Mucosa of rectum (tissue), 2 donors: ENCODE results near the gene MRPS22.
"Not testable (repeated sequence)": the region's sequence is repeated elsewhere in the genome, so short reads cannot be mapped to it uniquely, and the experiment has no call there.

ENCODE experiments used
- H3K27ac ChIP-seq, 2 donors: one replicate each; pipeline ENCODE4 v1.7.0; 2013; ENCODE audit warnings: inconsistent platforms in 2 of 2, low read depth in 2 of 2, low read length in 2 of 2
- H3K27me3 ChIP-seq, 2 donors: one replicate each; pipeline ENCODE4 v1.7.0; 2013; ENCODE audit warnings: low read length in 2 of 2; ENCODE audit not compliant: control insufficient read depth in 2 of 2, insufficient read depth in 2 of 2
- H3K36me3 ChIP-seq, 2 donors: one replicate each; pipeline ENCODE4 v1.7.0; 2013; ENCODE audit warnings: low read length in 2 of 2; ENCODE audit not compliant: control insufficient read depth in 2 of 2, insufficient read depth in 2 of 2
- H3K4me1 ChIP-seq, 2 donors: one replicate each; pipeline ENCODE4 v1.7.0; 2013; ENCODE audit warnings: low read length in 2 of 2, mild to moderate bottlenecking in 1 of 2; ENCODE audit not compliant: control insufficient read depth in 2 of 2, insufficient read depth in 2 of 2
- H3K4me3 ChIP-seq, 2 donors: one replicate each; pipeline ENCODE4 v1.7.0; 2013; ENCODE audit warnings: low read length in 2 of 2
- H3K9ac ChIP-seq, 2 donors: one replicate each; pipeline ENCODE4 v1.7.0; 2013; ENCODE audit warnings: low read length in 2 of 2, low read depth in 1 of 2, mild to moderate bottlenecking in 1 of 2
- H3K9me3 ChIP-seq, 2 donors: one replicate each; pipeline ENCODE4 v1.7.0; 2013; ENCODE audit warnings: low read length in 2 of 2; ENCODE audit not compliant: control insufficient read depth in 2 of 2
- donor health status: healthy.
- donor health status: Normal muscosa, but diverticular disease.

MRPS22 gene

DNA sequence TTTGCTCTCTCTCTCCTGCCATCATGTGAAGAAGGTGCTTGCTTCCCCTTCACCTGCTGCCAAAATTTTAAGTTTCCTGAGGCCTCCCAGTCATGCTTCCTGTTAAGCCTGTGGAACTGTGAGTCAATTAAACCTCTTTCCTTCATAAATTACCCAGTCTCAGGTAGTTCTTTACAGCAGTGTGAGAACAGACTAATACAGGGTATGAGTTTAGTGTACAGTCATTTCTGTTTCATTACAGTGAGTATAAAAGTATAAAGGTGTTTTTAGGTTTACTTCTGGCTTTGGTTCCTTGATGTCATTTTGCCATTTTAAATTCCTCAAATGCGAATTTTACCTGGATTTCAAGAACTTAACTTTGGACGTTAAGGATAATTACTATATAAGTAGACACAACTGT lies 38.5 kb downstream of the MRPS22 start:
- H3K36me3 ChIP-seq = peaks cover 40 to 48% of the 10 kb centered on the region in 2 donors
- H3K27me3 ChIP-seq, H3K4me1 ChIP-seq: not testable (repeated sequence)

DNA sequence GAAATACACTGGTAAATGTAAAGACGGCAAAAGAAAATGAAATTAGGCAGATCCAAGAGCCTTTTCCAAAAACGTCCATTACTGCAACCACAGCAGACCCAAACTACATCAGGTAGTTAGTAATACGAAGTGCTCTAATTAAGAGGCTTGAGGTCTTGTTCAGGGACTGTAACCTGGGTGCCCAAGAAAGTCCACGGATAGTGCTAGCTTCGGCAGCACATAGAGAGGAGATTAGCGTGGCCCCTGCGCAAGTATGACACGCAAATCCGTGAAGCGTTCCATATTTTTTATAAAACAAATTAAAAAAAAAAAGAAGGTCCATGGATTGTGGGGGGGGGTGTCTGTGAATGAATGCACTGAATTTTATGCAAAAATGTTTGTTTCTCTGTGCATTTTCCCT lies 44.3 kb downstream of the MRPS22 start:
- Histone ChIP-seq H3K36me3 (peaks cover 2 to 3% of the 10 kb centered on the region in 2 donors), H3K4me3 (peak overlapping the region in 1 of 2 donors; percentile 94), H3K9ac (peak overlapping the region in 1 of 2 donors; percentile 94), H3K27me3 (no peaks in the 10 kb centered on the region), H3K9me3 (no peaks in the 10 kb centered on the region), H3K27ac (no peak overlapping the region), H3K4me1 (peaks cover 6 to 11% of the 10 kb centered on the region in 2 donors)

More for the DNA sequence above, 38.5 kb downstream of the MRPS22 start:
- H3K27ac ChIP-seq, H3K9me3 ChIP-seq, H3K4me3 ChIP-seq, H3K9ac ChIP-seq: not testable (repeated sequence)

DNA sequence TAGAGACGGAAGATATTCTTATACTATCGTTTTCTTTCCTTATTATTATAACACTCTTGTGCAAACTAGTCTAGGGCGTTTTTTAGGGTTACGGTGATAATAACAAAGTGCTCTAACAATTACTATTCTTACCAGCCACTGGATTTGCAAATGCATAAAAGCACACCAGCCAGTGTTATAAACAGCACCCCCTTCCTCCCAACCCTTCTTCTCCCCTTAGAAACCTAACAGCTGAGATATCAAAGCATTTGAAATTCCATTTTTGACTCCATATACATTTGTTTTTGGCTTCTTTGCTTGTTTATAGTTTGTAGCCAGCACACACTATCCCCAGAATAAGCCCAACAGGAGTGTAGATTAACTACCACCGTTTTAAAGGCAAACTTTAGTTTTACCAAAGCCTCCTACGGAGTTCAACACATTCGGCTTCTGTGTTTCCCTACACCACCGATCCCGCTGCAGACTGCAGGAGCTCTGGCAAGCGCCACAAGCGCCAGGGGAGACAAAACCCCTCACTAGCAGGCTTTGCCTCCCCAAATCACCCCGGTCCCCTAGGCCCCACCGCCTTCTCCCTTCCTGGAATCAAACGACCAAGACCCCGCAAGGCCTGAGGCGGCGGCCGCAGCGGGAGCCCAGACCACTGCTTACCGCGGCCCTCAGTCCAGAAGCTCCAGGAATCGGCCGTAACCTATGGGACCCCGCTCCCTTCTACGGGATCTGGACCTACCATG lies 45.2 kb downstream of the MRPS22 start:
- H3K9ac ChIP-seq = peak overlapping the region; percentile 94 to 98
- peak overlapping the region; percentile 88 to 94 for H3K4me3 ChIP-seq
- H3K9me3 ChIP-seq = no peaks in the 10 kb centered on the region
- peaks cover 0 to 2% of the 10 kb centered on the region in 2 donors for H3K36me3 ChIP-seq
- H3K27ac ChIP-seq = peak overlapping the region; percentile 97
- H3K4me1 ChIP-seq = peaks cover 6 to 11% of the 10 kb centered on the region in 2 donors
- no peaks in the 10 kb centered on the region for H3K27me3 ChIP-seq

- no peaks in the 10 kb centered on the region for H3K9me3 ChIP-seq
- H3K4me1 ChIP-seq = peaks cover 6 to 11% of the 10 kb centered on the region in 2 donors
- H3K36me3 ChIP-seq = no peaks in the 10 kb centered on the region
- H3K9ac ChIP-seq = peak within 1 kb of the TSS; percentile 94 to 98
- H3K27ac ChIP-seq = peak within 1 kb of the TSS; percentile 97
- H3K4me3 ChIP-seq = peak within 1 kb of the TSS; percentile 88 to 94
- H3K27me3 ChIP-seq = no peaks in the 10 kb centered on the region
Measured at GRCh38 chr3:139389552-139390368, 45.9 kb downstream of the MRPS22 start, which contains the start of gene COPB2. TSS of gene COPB2 (minus strand) at chr3:139389647. CDS start at chr3:139389550, 97 bp downstream.

DNA sequence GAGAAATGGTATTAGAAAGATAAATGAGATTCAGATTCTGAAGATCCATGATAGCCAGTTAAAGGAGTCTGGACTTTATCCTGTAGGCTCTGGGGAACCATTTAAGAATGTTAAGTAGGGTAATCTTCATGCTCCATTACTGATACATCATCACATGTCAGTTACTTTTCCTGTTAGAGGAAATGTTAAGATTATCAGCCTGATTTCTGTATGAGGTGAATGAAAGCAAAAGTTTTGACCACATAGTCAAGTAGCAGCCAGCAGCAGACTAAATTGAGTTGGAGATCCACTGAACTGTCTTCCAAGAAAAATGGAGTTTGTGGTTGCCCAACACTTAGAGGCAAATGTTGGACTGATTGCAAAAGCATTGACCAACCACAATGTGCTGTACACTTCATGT lies 50.3 kb downstream of the MRPS22 start:
- no peaks in the 10 kb centered on the region for H3K27me3 ChIP-seq
- no peaks in the 10 kb centered on the region for H3K9me3 ChIP-seq
- H3K4me1 ChIP-seq = peaks cover 4 to 6% of the 10 kb centered on the region in 2 donors
- H3K36me3 ChIP-seq = no peaks in the 10 kb centered on the region
- no peak overlapping the region for H3K4me3 ChIP-seq
- H3K9ac ChIP-seq = no peak overlapping the region
- no peak overlapping the region for H3K27ac ChIP-seq

DNA sequence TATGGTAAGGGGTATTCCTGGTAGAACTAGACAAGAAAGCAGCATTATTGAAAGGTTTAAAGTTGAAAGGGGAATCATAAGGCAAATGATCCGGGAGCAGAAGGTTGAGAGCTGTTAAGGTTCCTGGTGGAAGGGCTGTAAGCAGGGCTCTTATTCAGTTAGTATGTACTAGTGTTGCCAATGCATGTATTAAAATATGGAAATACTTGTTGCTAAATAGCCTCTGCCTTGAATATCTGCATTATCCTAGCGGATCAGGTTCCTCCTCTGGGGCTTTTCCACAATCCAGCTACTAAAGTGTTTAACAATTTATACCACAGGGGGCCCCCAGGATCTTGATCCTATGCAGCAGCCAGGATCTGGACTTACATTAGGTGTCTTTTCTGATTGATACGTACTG lies 52.9 kb downstream of the MRPS22 start:
- H3K27me3 ChIP-seq = no peaks in the 10 kb centered on the region
- peaks cover 0 to 3% of the 10 kb centered on the region in 2 donors for H3K9me3 ChIP-seq
- no peak overlapping the region for H3K4me3 ChIP-seq
- H3K4me1 ChIP-seq = no peaks in the 10 kb centered on the region
- H3K27ac ChIP-seq = no peak overlapping the region
- H3K9ac ChIP-seq = no peak overlapping the region
- H3K36me3 ChIP-seq = no peaks in the 10 kb centered on the region

DNA sequence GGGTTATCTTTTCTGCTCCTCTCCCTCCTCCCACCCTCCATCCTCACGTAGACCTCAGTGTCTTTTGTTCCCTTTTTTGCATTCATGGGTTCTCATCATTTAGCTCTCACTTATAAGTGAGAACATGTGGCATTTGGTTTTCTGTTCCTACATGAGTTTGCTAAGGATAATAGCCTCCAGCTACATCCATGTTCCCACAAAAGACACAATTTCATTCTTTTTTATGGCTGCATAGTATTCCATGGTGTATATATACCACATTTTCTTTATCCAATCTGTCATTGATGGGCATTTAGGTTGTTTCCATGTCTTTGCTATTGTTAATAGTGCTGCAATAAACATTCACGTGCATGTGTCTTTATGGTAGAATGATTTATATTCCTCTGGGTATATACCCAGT lies 57.3 kb downstream of the MRPS22 start:
- H3K27me3 ChIP-seq, H3K4me3 ChIP-seq, H3K9ac ChIP-seq, H3K27ac ChIP-seq, H3K9me3 ChIP-seq, H3K36me3 ChIP-seq, H3K4me1 ChIP-seq: not testable (repeated sequence)
